Keratinocyte (primary cell): ENCODE measurements around the gene MASTL. TPM values are rescaled to one million over a fixed set of nuclear protein-coding genes. Genes with fewer than 3 reads are reported as not detected.
A peak's percentile ranks its signal among the peaks of the same experiment; 100 is the strongest.

Experiments used
- DNase-seq: peaks from one replicate; pipeline ENCODE4 v3.0.0-alpha.2; 2011; ENCODE audit warnings: low read depth, missing footprints, low spot score
- FAIRE-seq: peaks from 2 replicates; lab custom pipeline; 2011; peaks lifted over from hg19 to GRCh38; lab: Jason Lieb, UNC
- H2AFZ ChIP-seq: 2 replicates; pipeline ENCODE4 v1.6.0; 2012; ENCODE audit warnings: low read length, control low read depth, inconsistent platforms; ENCODE audit not compliant: control insufficient read depth
- H3K27ac ChIP-seq: 2 replicates; pipeline ENCODE4 v1.5.1; 2011; ENCODE audit warnings: low read length; ENCODE audit not compliant: control insufficient read depth, insufficient read depth
- H3K27me3 ChIP-seq: 3 replicates; pipeline ENCODE4 v1.6.0; 2011; ENCODE audit warnings: low read length; ENCODE audit not compliant: control insufficient read depth, insufficient read depth; ENCODE audit errors: extremely low read depth
- H3K36me3 ChIP-seq, 2 experiments: 2 replicates in 1 of 2; 3 replicates in 1 of 2; pipeline ENCODE4 v1.5.1; 2011; ENCODE audit warnings: low read length in 2 of 2, mild to moderate bottlenecking in 1 of 2; ENCODE audit not compliant: control insufficient read depth in 2 of 2, insufficient read depth in 2 of 2; ENCODE audit errors: extremely low read depth in 1 of 2
- H3K4me1 ChIP-seq: 3 replicates; pipeline ENCODE4 v1.5.1; 2011; ENCODE audit warnings: low read length; ENCODE audit not compliant: control insufficient read depth, insufficient read depth; ENCODE audit errors: extremely low read depth
- H3K4me2 ChIP-seq: 3 replicates; pipeline ENCODE4 v1.6.0; 2011; ENCODE audit warnings: low read depth, low read length; ENCODE audit not compliant: control insufficient read depth, insufficient read depth; ENCODE audit errors: extremely low read depth
- H3K4me3 ChIP-seq, 3 experiments: fragments of 200-600 bp in 1 of 3; sonication (generic) in 1 of 3; 2 replicates in 2 of 3; 3 replicates in 1 of 3; pipeline ENCODE4 v1.5.1; 2011 to 2016; ENCODE audit warnings: low read length in 3 of 3, mild to moderate bottlenecking in 3 of 3, control low read depth in 2 of 3, inconsistent platforms in 1 of 3, low read depth in 1 of 3, mixed read lengths in 1 of 3, mixed run types in 1 of 3, moderate library complexity in 1 of 3; ENCODE audit not compliant: control insufficient read depth in 2 of 3, insufficient read depth in 2 of 3; ENCODE audit errors: extremely low read depth in 1 of 3
- H3K79me2 ChIP-seq: 2 replicates; pipeline ENCODE4 v1.6.0; 2012; ENCODE audit warnings: low read length; ENCODE audit not compliant: control insufficient read depth, insufficient read depth
- H3K9ac ChIP-seq: 3 replicates; pipeline ENCODE4 v1.6.0; 2011; ENCODE audit warnings: low read length; ENCODE audit not compliant: control insufficient read depth, insufficient read depth; ENCODE audit errors: extremely low read depth
- H3K9me1 ChIP-seq: 3 replicates; pipeline ENCODE4 v1.6.0; 2011; ENCODE audit warnings: low read length; ENCODE audit not compliant: control insufficient read depth, insufficient read depth; ENCODE audit errors: extremely low read depth
- H3K9me3 ChIP-seq: 2 replicates; pipeline ENCODE4 v1.5.1; 2012; ENCODE audit warnings: low read depth, low read length; ENCODE audit not compliant: control insufficient read depth
- H4K20me1 ChIP-seq: 3 replicates; pipeline ENCODE4 v1.6.0; 2011; ENCODE audit warnings: low read length; ENCODE audit not compliant: control insufficient read depth, insufficient read depth; ENCODE audit errors: extremely low read depth
- CTCF ChIP-seq, 3 experiments: IDR thresholded peaks in 1 of 3; conservative IDR thresholded peaks in 1 of 3; optimal IDR thresholded peaks in 1 of 3; 2 replicates in 2 of 3; 3 replicates in 1 of 3; pipeline versions ENCODE3 to v1.5.1; 2011; ENCODE audit warnings: low read length in 3 of 3, mild to moderate bottlenecking in 3 of 3, moderate library complexity in 2 of 3, control low read depth in 1 of 3, inconsistent platforms in 1 of 3; ENCODE audit not compliant: insufficient read depth in 2 of 3; ENCODE audit errors: extremely low read depth in 1 of 3
- EZH2 ChIP-seq: IDR thresholded peaks from one replicate; pipeline ENCODE4 v1.6.1; 2012; ENCODE audit warnings: inconsistent platforms, mild to moderate bottlenecking, low read length, moderate library complexity
- dilution Hi-C: fragments of 300-500 bp; cut with MboI; formaldehyde crosslinking; loops from one replicate; pipeline ENCODE4 v1.7.0; 2020; ENCODE audit warnings: low sequenced_read_pairs; ENCODE audit not compliant: extremely low pct_ligation_motif_present
- polyA plus RNA-seq, 5 experiments: library from polyadenylated mRNA; depleted of rRNA in 3 of 5; stranded (reverse) in 3 of 5; stranded (forward) in 1 of 5; unstranded in 1 of 5; fragments of >200 nt; gene quantifications; 1 replicate in 1 of 5; 2 replicates in 3 of 5; 3 replicates in 1 of 5; pipeline versions ENCODE4 v1.2.1 to v1.2.3, GENCODE V29; 2011 to 2012; ENCODE audit warnings: missing spikeins in 2 of 5, low read depth in 1 of 5, low replicate concordance in 1 of 5

Gene MASTL
- polyA plus RNA-seq, 1 donor (not counting 4 experiments of a cell fraction or from before 2014, with no cell fraction given) = 13.6 TPM

GRCh38 chr10:27207350-27207749 lies 52.2 kb downstream of the MASTL start:
- TF ChIP-seq EZH2 (no peak), CTCF (optimal IDR thresholded peaks at IDR 0.05 in 1 of 3, IDR thresholded peaks at IDR 0.05 in 1 of 3, conservative IDR thresholded peaks at IDR 0.05 in 1 of 3; ENCODE audit: extremely low read depth in 1 of 3, insufficient read depth in 2 of 3, low read length in 3 of 3) (no peak)
- dilution Hi-C loops = no loop called here
- Histone ChIP-seq H3K36me3 (peaks cover 4 to 9% of the 10 kb centered on the region in 2 experiments), H3K9me3 (no peaks in the 10 kb centered on the region), H3K4me2 (no peak overlapping the region), H3K4me1 (no peaks in the 10 kb centered on the region), H3K27ac (no peak overlapping the region), H3K27me3 (no peaks in the 10 kb centered on the region), H3K4me3 (no peak overlapping the region), H3K9me1 (no peaks in the 10 kb centered on the region), H3K79me2 (no peaks in the 10 kb centered on the region), H2AFZ (no peak overlapping the region), H3K9ac (no peak overlapping the region), H4K20me1 (no peaks in the 10 kb centered on the region)
- DNase-seq = no peak
- FAIRE-seq = no peak

DNA sequence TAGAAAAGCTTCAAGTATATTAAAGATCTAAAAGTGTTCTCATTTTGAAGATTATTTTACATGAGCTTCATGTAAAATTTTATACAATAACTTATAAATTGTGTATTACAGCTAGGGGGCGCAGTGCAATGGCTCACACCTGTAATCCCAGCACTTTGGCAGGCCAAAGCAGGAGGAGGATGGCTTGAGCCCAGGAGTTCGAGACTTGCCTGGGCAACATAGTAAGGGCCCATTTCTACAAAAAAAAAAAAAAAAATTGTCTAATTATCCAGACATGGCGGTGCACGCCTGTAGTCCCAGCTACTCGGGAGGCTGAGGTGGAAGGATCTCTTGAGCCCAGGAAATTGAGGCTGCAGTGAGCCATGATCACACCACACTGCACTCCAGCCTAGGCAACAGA lies 68.8 kb downstream of the MASTL start:
- Histone ChIP-seq H3K4me2 (no peak overlapping the region), H3K27me3 (no peaks in the 10 kb centered on the region), H3K36me3 (no peaks in the 10 kb centered on the region), H4K20me1 (no peaks in the 10 kb centered on the region), H3K4me3 (no peak overlapping the region), H3K4me1 (no peaks in the 10 kb centered on the region), H2AFZ (no peak overlapping the region), H3K79me2 (no peaks in the 10 kb centered on the region), H3K9ac (no peak overlapping the region), H3K9me3 (no peaks in the 10 kb centered on the region), H3K9me1 (no peaks in the 10 kb centered on the region), H3K27ac (no peak overlapping the region)
- dilution Hi-C loops = no loop called here
- no peak for DNase-seq
- FAIRE-seq = no peak
- TF ChIP-seq EZH2 (no peak), CTCF (optimal IDR thresholded peaks at IDR 0.05 in 1 of 3, IDR thresholded peaks at IDR 0.05 in 1 of 3, conservative IDR thresholded peaks at IDR 0.05 in 1 of 3; ENCODE audit: extremely low read depth in 1 of 3, insufficient read depth in 2 of 3, low read length in 3 of 3) (peak; percentile 38 to 57 (median 49))
